AG04450 (cell line): Measurements from ENCODE around the gene ATP10B. TPM values are rescaled to one million over a fixed set of nuclear protein-coding genes. Genes with fewer than 3 reads are reported as not detected.

ENCODE experiments used
- CTCF ChIA-PET: fragments of 300-600, 350-600 bp; formaldehyde crosslinking; extraction: SDS; loops from one replicate; lab custom pipeline; 2022; ENCODE audit warnings: antibody characterized with exemption, inconsistent platforms; lab: Charles Lee
- POLR2A ChIA-PET: fragments of 350-600 bp; formaldehyde crosslinking; extraction: SDS; loops from one replicate; lab custom pipeline; 2021; ENCODE audit warnings: antibody characterized with exemption, inconsistent platforms; lab: Yijun Ruan, JAX
- DNase-seq: peaks from one replicate; pipeline ENCODE4 v3.0.0-alpha.2; 2011; ENCODE audit warnings: low read depth, low spot score
- H3K27ac ChIP-seq: one replicate; pipeline ENCODE4 v1.5.1; 2012; ENCODE audit warnings: low read depth, low read length, control low read depth
- H3K27me3 ChIP-seq: one replicate; pipeline ENCODE4 v1.6.0; 2012; ENCODE audit warnings: low read length; ENCODE audit not compliant: control insufficient read depth, insufficient read depth
- H3K4me3 ChIP-seq: 2 replicates; pipeline ENCODE4 v1.5.1; 2011; ENCODE audit warnings: mild to moderate bottlenecking, low read depth, low read length, control low read depth
- H3K9me3 ChIP-seq: 2 replicates; pipeline ENCODE4 v1.5.1; 2012; ENCODE audit warnings: low read length; ENCODE audit not compliant: control insufficient read depth, insufficient read depth
- CTCF ChIP-seq: IDR thresholded peaks from 2 replicates; pipeline ENCODE4 v1.5.1; 2011; ENCODE audit warnings: low read depth, low read length, control low read depth, inconsistent platforms
- polyA plus RNA-seq: library from polyadenylated mRNA; depleted of rRNA; stranded (reverse); fragments of >200 nt; gene quantifications from 2 replicates; pipeline ENCODE4 v1.2.3, GENCODE V29; 2011

ATP10B gene
- polyA plus RNA-seq, 1 experiment = not detected

- TF ChIP-seq CTCF = no peak
- no peak overlapping the region for H3K4me3 ChIP-seq
- ChIA-PET POLR2A (interaction anchor here (0.5 kb wide), 1 partner anchor 1213 kb away, joined by 6 read pairs; no protein-coding TSS in a partner anchor), CTCF (no interaction called here)
- DNase-seq = no peak
- no peaks in the 10 kb centered on the region for H3K27me3 ChIP-seq
- no peaks in the 10 kb centered on the region for H3K9me3 ChIP-seq
- H3K27ac ChIP-seq = no peak overlapping the region
These were observed 14.8 kb downstream of the ATP10B start for GRCh38 chr5:160837211-160837610.

GRCh38 chr5:160835818-160836528, 16.0 kb downstream of the ATP10B start:
- no peak for TF ChIP-seq CTCF
- Histone ChIP-seq H3K27ac (no peak overlapping the region), H3K27me3 (no peaks in the 10 kb centered on the region), H3K4me3 (no peak overlapping the region), H3K9me3 (no peaks in the 10 kb centered on the region)
- no peak for DNase-seq
- CTCF ChIA-PET = no interaction called here
- POLR2A ChIA-PET = no interaction called here

- TF ChIP-seq CTCF = no peak
- ChIA-PET CTCF (no interaction called here), POLR2A (no interaction called here)
- H3K4me3 ChIP-seq = no peak overlapping the region
- no peaks in the 10 kb centered on the region for H3K9me3 ChIP-seq
- H3K27ac ChIP-seq = no peak overlapping the region
- no peaks in the 10 kb centered on the region for H3K27me3 ChIP-seq
- no peak for DNase-seq
These were observed 16.6 kb downstream of the ATP10B start for GRCh38 chr5:160835376-160835775.

GRCh38 chr5:160833806-160834205, 18.2 kb downstream of the ATP10B start:
- no peaks in the 10 kb centered on the region for H3K27me3 ChIP-seq
- POLR2A ChIA-PET = no interaction called here
- no peak overlapping the region for H3K27ac ChIP-seq
- H3K4me3 ChIP-seq = no peak overlapping the region
- DNase-seq = no peak
- CTCF ChIA-PET = no interaction called here
- TF ChIP-seq CTCF = no peak
- H3K9me3 ChIP-seq = no peaks in the 10 kb centered on the region

- no peak overlapping the region for H3K4me3 ChIP-seq
- H3K9me3 ChIP-seq = no peaks in the 10 kb centered on the region
- H3K27ac ChIP-seq = no peak overlapping the region
- no peak for DNase-seq
- TF ChIP-seq CTCF = no peak
- no peaks in the 10 kb centered on the region for H3K27me3 ChIP-seq
- ChIA-PET CTCF (no interaction called here), POLR2A (no interaction called here)
These were observed 20.2 kb downstream of the ATP10B start for GRCh38 chr5:160831801-160832200.
